Left colon (tissue), 2 donors: Measurements from ENCODE around the gene SLC9A6. TPM values are rescaled to one million over a fixed set of nuclear protein-coding genes. Genes with fewer than 3 reads are reported as not detected.

Experiments used
- total RNA-seq, 2 donors: library from RNA; stranded (reverse); fragmentation: NEBNext Ultra II Directional; extraction: Animal tissue kit (Norgen Biotek cat#: 25700); gene quantifications; one replicate each; pipeline ENCODE4 v1.2.1, GENCODE V29; 2021
- donor health status: DM: no; HTN: no; CAD: no.
- donor health status: DM: yes; HTN: yes; CAD: no.

Gene SLC9A6
- total RNA-seq, 2 donors from 2014 or later: 13.1 to 17.3 TPM

Other genes with a start within 250 kb of the SLC9A6 start
- not detected for gene CT45A3, start 217.2 kb upstream of the SLC9A6 start, total RNA-seq
- not detected for gene CT45A5, start 199.9 kb upstream of the SLC9A6 start, total RNA-seq
- not detected for gene CT45A6, start 182.6 kb upstream of the SLC9A6 start, total RNA-seq
- not detected for gene CT45A2, start 165.4 kb upstream of the SLC9A6 start, total RNA-seq
- not detected for gene CT45A7, start 148.2 kb upstream of the SLC9A6 start, total RNA-seq
- not detected for gene CT45A8, start 130.9 kb upstream of the SLC9A6 start, total RNA-seq
- not detected for gene CT45A9, start 113.6 kb upstream of the SLC9A6 start, total RNA-seq
- gene CT45A10, start 92.0 kb upstream of the SLC9A6 start, total RNA-seq: not detected
- gene SAGE1, start 91.7 kb upstream of the SLC9A6 start, total RNA-seq: not detected
- 10 to 100 TPM; 23.6 to 27.2 TPM for gene MMGT1, start 11.4 kb upstream of the SLC9A6 start, total RNA-seq
- gene FHL1, start 162.1 kb downstream of the SLC9A6 start, total RNA-seq: 100 to 1,000 TPM in 1 of 2 donors, 10 to 100 TPM in 1; 24.8 to 175 TPM